Fibroblast of upper back skin (primary cell): Measurements from ENCODE around the gene FCGBP.
A peak's percentile ranks its signal among the peaks of the same experiment; 100 is the strongest.
"Not testable (repeated sequence)": the region's sequence is repeated elsewhere in the genome, so short reads cannot be mapped to it uniquely, and the experiment has no call there.

ENCODE experiments used
- DNase-seq: peaks from one replicate; pipeline ENCODE4 v3.0.0-alpha.2; 2013

The FCGBP gene

DNA sequence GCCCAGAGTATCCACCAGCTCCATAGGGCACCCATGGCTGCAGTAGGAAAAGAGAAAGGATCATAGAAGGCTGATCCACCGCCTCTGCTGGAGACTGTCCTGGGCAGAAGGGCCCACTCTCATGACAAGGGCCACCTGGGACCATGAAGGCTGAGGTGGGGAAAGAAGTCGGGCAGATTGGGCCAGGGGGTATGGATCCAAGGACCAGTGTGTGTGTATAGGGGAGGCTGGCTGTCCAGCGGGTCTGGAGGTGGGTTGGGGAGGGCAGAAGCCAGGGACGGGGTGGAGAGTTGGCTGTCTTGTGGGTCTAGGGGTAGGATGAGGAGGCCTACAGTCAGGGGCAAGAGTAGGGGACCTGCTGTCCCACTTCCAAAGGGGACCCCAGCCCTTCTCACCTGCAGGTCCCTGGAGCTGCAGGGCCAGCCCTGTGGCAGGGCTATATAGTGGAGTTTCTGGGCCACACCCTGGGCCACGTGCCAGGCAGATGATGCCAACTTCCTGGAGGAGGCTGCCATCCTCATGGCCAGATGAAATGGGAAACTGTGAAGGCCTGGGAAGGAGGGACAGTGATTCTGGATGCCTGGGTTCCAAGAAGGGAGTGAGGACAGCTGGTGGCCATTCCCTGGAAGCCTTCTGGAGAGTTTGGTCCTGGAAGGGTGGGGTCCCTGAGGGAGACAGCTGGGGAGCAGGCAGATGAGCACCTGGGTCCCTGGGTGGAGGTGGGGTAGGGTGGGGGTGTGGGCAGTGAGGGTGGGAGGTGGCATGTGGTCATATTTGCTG is at the start of gene FCGBP:
Gene FCGBP (minus strand): TSS at position 51 of the 780 bp plus-strand sequence.
- DNase-seq: no peak

DNA sequence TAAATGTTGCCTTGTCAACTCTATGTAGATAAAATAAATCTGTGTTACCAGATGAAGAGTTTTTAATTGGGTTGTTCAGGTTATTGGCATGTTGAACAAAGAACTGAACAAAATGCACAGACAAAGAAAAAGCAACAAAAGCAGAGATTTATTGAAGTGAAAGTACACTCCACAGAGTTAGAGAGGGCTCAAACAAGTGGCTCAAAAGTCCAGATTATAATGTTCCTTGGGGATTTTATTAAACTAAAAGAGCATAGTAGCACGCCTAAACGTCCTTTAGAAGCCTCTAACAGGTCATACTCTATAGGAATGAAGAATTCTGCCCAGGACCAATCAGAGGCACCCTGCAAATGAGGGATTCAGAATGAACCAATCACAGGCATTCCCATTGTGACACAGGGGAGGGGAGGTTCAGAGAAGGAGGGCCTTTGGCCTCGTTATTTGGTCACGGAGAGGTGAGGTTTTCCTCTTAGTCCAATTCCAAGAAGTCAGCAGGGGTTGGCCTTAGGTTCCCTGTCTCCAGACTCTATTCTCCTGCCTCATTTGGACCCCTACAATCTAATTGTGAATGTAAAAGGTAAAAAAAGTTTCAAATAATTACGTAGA is 49.4 kb upstream of the FCGBP start:
- no peak for DNase-seq

DNA sequence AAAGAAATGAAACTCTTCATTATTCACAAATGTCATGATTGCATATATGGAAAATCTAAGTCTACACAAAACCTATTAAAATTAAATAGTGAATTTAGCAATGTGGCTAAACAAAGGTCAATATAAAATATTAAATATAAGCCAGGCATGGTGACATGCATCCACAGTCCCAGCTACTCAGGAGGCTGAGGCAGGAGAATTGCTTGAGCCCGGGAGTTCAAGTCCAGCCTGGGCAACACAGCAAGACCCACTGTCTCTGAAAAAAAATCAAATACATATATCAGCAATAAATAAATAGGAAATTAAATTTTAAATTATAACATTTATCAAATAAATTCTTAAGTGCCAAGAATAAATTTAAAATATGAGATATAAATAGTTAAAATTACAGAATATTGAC is 48.4 kb upstream of the FCGBP start:
- no peak for DNase-seq

DNA sequence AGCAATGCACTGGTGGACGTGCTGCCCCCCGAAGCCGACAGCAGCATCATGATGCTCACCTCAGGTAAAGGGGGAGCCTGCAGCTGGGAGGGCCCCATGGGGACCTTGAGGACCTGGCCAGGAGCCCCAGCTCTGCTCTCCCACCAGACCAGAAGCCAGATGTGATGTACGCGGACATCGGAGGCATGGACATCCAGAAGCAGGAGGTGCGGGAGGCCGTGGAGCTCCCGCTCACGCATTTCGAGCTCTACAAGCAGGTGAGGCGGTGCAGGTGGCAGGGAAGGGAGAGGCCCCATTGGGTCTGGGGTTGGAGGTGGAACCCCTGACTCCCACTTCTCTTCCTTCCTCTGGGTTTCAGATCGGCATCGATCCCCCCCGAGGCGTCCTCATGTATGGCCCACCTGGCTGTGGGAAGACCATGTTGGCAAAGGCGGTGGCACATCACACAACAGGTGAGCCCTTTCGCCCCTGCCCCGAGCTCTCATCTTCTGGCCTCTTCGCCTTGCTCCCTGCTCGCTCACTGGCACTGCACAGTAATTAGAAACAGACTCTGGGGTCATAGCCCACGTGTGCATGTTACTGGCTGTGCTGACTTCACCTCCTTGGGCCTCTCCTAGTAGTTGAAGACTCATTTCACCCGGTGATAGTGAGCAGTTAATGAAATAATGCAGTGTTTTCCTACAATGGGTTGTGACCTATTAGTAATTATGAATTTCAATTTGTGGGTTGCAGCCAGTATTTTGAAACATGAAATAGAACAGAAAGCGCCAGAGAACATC is 40.1 kb upstream of the FCGBP start:
- no peak for DNase-seq

DNA sequence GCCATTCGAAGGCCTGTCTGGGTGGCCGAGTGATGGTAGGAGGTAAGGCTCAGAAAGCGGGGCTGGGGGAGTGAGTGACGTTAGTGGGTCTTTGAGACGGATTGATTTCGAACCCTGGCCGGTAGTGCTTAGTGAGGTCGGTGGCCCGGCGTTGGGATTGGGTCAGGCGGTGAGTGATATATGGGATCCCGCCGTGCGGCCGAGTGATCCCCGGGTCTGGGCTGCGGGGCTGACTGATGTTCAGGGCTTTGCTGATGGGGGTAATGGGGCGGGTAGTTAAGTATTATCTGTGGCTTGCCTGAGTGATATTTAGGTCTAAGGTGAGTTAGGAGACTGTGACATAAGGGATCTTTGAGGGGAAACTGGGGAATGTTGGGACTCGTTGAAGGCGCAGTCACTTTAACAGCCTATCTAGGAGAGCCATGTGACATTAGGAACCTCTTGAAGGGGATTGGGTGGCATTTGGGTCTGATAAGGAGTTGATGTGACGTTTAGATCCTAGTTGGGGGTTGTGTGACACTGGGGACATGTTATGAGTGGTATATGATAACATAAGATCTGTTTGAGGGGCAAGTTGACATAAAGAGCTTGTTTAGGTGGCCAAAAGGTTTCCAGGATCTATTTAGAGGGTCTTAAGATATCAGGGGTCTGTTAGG is 37.1 kb upstream of the FCGBP start:
- no peak for DNase-seq

DNA sequence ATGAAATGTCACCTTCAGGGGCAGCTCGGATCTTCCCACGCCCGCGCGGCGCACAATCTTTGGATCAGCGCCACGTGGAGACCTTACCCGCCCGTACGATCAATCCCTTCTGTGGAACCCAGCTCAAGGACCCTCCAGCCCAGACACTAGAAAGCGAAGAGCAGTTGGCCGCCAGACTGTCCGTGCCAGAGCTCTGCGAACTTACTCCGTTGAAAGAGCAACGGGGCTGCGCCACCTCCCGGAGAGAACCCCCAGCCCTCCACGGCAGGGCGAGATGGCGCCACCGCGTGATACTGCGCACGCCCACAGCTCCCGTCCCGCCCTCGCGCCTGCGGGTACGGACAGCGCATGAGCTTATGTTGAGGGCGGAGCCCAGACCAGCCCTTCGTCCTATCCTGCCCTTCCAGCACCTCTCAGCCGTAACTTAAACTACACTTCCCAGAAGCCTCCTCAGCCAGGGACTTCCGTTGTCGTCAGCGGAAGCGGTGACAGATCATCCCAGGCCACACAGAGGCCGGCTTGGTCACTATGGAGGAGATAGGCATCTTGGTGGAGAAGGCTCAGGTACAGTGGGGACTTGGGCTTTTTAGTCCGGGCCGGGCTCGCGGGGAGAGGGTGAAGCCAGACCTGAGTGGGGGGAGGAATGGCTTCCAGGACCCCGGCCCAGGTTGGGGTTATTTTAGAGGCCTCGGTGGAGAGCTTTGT is 36.4 kb upstream of the FCGBP start, which contains the start of gene PSMC4:
Gene PSMC4 (plus strand): TSS at position 491 of the 705 bp plus-strand sequence. CDS start 38 bp downstream, at position 529.
- DNase-seq: peak; percentile 99

DNA sequence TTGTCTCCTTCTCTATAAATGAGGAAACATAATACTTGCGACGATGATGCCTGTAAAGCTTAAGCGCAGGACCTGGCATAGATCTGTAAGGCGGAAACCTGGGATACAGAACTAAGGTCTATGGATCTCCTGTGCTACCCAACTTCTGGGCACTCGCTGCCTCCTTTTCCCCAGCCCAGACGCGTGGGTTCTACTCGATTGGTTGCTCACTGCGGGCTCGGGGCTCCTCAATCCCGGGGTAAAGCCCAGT is 35.9 kb upstream of the FCGBP start:
- no peak for DNase-seq

DNA sequence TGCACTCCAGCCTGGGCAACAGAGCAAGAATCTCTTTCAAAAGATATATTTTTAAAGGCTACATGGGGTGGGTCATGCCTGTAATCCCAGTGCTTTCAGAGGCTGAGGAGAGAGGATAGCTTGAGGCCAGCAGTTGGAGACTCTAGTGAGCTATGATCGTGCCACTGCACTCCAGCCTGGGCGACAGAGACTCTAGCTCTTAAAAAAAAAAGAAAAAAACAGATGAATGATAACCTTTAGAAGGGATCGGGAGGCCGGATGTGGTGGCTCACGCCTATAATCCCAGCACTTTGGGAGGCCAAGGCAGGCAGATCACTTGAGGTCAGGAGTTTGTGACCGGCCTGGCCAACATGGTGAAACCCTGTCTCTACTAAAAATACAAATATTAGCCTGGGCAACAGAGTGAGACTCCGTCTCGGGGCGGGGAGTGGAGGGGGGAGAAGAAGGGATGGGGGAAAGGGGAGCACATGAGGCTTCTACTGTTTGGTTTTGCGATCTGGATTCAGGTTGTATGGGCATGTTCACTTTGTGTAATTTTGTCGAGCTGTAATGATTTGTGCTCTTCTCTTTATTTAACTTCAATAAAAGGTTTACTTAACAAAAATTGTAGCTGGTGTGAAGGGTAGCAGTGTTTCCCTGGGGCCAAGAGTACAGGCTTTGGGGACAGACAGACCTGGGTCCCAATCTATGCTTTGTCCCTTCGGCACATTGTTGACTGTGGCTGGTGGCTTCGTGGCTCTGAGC is 35.4 kb upstream of the FCGBP start:
- DNase-seq: no peak

DNA sequence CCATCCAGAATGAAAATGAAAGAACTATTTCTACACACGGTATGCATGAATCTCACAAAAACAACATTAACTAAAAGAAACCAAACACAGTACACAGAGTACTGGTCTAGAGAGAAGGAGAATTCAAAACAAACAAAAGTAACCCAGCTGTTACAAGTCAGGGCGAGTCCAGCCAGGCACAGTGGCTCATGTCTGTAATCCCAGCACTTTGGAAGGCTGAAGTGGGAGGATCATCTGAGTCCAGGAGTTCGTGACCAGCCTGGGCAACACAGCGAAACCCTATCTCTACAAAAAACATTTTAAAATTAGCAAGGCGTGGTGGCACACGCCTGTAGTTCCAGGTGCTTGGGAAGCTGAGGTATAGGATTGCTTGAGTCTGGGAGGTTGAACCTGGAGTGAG is 34.8 kb upstream of the FCGBP start:
- no peak for DNase-seq

DNA sequence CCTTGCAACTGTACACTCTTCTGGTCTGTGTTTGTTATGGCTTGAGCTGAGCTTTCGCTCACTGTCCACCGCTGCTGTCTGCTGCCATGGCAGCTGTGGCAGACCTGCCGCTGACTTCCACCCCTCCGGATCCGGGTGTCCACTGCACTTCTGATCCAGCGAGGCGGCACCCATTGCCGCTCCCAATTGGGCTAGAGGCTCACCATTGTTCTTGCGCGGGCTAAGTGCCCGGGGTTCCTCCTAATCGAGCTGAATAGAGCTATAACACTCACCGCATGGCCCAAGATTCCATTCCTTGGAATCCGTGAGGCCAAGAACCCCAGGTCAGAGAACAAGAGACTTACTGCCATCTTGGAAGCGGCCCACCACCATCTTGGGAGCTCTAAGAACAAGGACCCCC is 34.4 kb upstream of the FCGBP start:
- DNase-seq: no peak

DNA sequence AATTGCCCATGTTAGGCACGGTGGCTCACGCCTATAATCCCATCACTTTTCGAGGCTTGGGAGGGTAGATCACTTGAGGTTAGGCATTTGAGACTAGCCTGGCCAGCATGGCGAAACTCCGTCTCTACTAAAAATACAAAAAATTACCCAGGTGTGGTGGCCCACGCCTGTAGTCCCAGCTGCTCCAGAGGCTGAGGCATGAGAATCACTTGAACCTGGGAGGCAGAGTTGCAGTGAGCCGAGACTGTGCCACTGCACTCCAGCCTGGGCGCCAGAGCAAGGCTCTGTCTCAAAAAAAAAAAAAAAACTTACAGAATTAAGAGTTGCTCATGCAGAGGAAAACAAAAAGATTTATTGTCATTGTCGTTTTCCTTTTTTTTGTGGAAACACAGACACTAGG is 33.1 kb upstream of the FCGBP start:
- DNase-seq: no peak

DNA sequence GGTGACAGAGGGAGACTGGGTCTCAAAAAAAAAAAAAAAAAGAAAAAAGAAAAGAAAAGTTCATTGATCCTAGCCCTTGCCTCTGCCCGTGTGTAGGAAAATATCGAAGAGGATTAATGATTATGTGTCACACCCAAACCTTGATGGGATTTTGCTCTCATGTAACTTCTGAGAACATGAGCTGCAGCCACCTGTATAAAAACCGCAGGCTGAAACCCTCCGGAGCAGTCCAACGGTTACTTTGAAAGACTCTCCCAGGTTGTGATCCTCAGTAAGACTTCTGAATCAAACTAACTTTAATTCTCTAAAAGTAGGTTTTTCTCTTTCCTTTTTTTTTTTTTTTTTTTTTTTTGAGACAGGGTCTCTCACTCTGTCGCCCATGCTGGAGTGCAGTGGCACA is 32.2 kb upstream of the FCGBP start:
- DNase-seq: no peak

DNA sequence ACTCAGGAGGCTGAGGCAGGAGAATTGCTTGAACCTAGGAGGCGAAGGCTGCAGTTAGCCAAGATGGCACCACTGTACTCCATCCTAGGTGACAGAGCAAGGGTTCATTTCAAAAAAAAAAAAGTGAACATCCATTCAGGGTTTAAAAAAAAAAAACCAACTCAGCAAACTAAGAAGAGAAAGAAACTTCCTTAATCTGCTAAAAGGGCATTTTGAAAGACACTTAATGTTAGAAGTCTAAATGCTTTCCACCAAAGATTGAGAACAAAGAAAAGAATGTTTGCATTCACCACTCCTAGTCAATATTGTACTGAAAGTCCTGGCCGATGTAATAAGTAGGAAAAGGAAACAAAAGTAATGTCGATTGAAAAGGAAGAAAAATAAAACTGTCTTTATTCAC is 29.5 kb upstream of the FCGBP start:
- DNase-seq: no peak

DNA sequence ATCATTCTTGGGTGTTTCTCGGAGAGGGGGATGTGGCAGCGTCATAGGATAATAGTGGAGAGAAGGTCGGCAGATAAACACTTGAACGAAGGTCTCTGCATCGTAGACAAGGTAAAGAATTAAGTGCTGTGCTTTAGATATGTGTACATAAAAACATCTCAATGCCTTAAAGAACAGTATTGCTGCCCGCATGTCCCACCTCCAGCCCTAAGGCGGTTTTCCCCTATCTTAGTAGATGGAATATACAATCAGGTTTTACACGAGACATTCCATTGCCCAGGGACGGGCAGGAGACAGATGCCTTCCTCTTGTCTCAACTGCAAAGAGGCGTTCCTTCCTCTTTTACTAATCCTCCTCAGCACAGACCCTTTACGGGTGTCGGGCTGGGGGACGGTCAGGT is 25.0 kb upstream of the FCGBP start:
- DNase-seq: not testable (repeated sequence)

DNA sequence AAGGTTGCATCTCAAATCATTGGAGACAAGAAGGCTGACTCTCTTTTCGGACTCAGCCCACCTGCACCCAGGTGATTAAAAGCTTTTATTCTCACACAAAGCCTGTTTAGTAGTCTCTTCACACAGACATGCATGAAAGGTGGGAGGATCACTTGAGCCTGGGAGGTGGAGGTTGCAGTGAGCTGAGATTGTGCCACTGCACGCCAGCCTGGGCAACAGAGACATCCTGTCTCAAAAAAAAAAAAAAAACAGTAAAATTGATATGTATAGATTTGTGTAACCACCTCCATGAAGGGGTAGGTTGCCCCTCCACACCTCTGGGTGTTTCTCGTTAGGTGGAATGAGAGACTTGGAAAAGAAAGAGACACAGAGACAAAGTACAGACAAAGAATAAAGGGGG is 24.5 kb upstream of the FCGBP start:
- not testable (repeated sequence) for DNase-seq

DNA sequence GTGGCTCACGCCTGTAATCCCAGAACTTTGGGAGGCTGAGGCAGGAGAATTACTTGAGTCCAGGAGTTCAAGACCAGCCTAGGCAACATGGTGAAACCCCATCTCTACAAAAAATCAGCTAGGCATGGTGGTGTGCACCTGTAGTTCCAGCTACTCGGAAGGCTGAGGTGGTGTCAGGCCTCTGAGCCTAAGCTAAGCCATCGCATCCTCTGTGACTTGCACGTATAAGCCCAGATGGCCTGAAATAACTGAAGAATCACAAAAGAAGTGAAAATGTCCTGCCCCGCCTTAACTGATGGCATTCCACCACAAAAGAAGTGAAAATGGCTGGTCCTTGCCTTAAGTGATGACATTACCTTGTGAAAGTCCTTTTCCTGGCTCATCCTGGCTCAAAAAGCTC is 23.5 kb upstream of the FCGBP start:
- not testable (repeated sequence) for DNase-seq

DNA sequence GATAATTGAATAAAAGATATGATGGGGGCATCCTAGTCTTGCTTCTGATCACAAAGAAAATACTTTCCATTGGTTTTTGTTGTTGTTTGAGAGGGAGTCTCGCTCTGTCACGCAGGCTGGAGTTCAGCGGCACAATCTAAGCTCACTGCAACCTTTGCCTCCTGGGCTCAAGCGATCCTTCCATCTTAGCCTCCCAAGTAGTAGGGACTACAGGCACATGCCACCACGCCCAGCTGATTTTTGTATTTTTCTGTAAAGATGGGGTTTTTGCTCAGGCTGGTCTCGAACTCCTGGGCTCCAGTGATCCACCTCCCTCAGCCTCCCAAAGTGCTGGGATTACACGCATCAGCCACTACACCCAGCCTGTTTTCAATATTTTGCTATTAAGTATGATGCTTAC is 19.5 kb upstream of the FCGBP start:
- DNase-seq: no peak

DNA sequence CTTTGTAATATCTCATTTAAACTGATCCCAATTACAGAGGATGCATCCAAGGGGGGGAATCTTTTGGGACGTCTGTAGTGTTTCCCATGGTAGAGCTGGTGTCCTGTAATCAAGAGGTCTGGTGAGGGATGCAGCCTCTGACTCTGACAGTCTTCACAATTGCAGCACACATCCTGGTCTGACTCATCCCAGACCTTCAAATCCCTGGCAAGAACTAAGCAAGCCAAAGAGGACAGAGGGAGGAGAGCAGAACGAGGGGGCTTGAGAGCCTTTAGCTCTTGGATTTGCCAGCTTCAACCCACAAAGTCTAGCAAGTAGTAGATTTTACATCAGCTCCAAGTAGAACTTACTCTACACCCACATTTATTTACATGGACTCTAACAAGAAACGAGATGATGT is 17.3 kb upstream of the FCGBP start:
- DNase-seq: peak; percentile 48

DNA sequence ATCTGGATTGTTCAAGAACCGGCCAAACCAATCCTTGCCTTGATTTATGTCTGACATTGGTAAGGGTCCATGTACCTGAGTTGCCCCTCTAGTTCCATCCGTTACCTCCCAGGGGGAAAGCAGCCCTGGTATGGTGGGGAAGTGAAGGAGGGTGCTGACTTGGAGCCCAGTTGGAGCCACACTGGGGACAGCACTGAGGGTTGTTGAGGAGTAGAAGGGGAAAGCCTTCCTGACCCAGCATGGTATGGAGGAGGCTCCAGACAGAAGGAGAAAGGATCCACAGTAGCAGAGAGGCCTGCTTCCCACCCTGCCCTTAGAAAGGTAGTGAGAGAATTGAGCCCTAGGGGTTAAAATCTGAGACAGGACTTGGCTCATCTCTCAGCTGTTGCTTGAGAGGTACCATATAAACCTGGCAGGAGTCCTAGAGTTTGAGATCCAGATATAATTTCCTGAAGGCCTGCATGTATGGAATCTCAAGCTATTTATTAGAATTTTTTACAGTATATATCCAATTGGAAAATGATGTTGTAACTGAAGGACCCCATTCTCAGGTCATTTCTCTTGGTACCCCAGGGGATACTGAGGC is 16.7 kb upstream of the FCGBP start:
- DNase-seq: no peak

DNA sequence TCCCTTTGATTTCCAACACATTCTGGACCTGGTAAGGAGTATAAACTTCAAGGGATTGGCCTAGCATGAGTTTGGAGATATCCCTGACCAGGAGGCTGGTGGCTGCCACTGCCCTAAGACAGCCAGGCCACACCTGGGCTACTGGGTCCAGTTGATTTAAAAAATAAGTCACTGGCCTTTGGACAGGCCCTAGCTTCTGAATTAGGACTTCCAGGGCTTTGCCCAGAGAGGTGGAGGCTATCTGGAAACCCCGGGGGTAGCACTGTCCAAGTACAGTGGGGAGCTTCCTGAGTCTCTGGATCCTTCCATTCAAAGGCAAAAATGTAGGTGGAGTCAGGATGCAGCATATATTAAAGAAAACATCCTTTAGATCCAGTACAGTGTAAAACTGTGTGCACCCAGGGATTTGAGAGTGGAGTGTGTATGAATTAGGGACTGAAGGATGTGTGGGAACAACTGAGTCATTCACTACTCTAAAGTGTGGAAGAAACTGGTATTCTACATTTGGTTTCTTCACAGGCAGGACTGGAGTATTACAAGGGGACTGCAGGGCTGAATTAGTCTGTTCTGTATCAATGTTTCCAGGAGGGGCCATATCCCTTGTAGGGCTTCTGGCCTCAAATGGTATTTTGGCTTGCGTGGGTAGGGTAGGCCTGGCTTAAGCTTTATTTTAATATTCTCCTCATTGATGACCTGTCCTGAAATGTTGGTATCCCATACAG is 14.8 kb upstream of the FCGBP start:
- DNase-seq: no peak

DNA sequence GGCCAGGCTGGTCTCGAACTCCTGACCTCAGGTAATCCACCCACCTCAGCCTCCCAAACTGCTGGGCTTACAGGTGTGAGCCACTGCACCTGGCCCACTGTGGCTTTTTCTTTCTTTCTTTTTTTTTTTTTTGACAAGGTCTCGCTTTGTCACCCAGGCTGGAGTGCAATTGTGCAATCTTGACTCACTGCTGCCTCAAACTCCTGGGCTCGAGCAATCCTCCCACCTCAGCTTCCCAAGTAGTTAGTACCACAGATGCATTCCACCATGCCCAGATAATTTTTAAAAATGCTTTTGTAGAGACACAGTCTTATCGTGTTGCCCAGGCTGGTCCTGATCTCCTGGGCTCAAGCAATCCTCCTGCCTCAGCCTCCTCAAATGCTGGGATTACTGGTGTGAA is 12.1 kb upstream of the FCGBP start:
- no peak for DNase-seq
